Tibial artery (tissue), 4 donors: ENCODE results near the gene TRIAP1.

Experiments used
- DNase-seq, 2 donors: peaks; one replicate each; pipeline ENCODE4 v3.0.0-alpha.2; 2019
- H3K27ac ChIP-seq, 2 donors: fragments of 200-600 bp; sonication (generic) in 1 of 2; 1 replicate in 1 of 2; 2 replicates in 1 of 2; pipeline ENCODE4 v1.5.1; 2018 to 2019; ENCODE audit warnings: mild to moderate bottlenecking in 1 of 2
- H3K27me3 ChIP-seq, 2 donors: fragments of 200-600 bp; sonication (generic) in 1 of 2; one replicate each; pipeline versions ENCODE4 v1.5.1 to v1.6.0; 2016 to 2019
- H3K36me3 ChIP-seq, 3 donors: fragments of 200-600 bp; sonication (generic) in 2 of 3; one replicate each; pipeline ENCODE4 v1.5.1; 2016 to 2019; ENCODE audit warnings: mild to moderate bottlenecking in 2 of 3
- H3K4me1 ChIP-seq, 4 donors: fragments of 200-600 bp; sonication (generic) in 2 of 4; 1 replicate in 3 of 4; 2 replicates in 1 of 4; pipeline ENCODE4 v1.5.1; 2016 to 2019
- H3K4me3 ChIP-seq, 2 donors: fragments of 200-600 bp; sonication (generic) in 1 of 2; 1 replicate in 1 of 2; 2 replicates in 1 of 2; pipeline ENCODE4 v1.5.1; 2018 to 2019; ENCODE audit warnings: mild to moderate bottlenecking in 2 of 2
- H3K9me3 ChIP-seq, 3 donors: fragments of 200-600 bp; sonication (generic) in 1 of 3; one replicate each; pipeline ENCODE4 v1.5.1; 2016 to 2019
- CTCF ChIP-seq, 2 experiments: fragments of 200-600 bp in 1 of 2; fragments of 450-650 bp in 1 of 2; IDR thresholded peaks; one replicate each; pipeline ENCODE4 v1.5.1; 2017 to 2019; ENCODE audit warnings: antibody characterized with exemption in 2 of 2, mild to moderate bottlenecking in 1 of 2, moderate library complexity in 1 of 2
- intact Hi-C: fragments of 100-400 bp; cut with DNase I; formaldehyde crosslinking; loops from one replicate; pipeline ENCODE4 v1.15.0; 2023; ENCODE audit warnings: low total_unique reads

TRIAP1 gene

GRCh38 chr12:120445911-120446843 lies at the start of gene TRIAP1, which contains the start of gene GATC:
Gene TRIAP1, minus strand, starts transcription at chr12:120446384. Its CDS starts 12 bp downstream, at chr12:120446372.
Gene GATC, plus strand, starts transcription at chr12:120446444. Its CDS starts 37 bp downstream, at chr12:120446481.
- intact Hi-C loops = no loop called here
- Histone ChIP-seq H3K4me1 (peaks cover 0 to 23% (median 20%) of the 10 kb centered on the region in 4 donors), H3K27ac (peak within 1 kb of the TSS; percentile 84 to 90), H3K27me3 (no peaks in the 10 kb centered on the region), H3K36me3 (peaks cover 13 to 43% (median 20%) of the 10 kb centered on the region in 3 donors), H3K9me3 (no peaks in the 10 kb centered on the region), H3K4me3 (peak within 1 kb of the TSS; percentile 78 to 95)
- DNase-seq = peak; percentile 73 to 90
- TF ChIP-seq CTCF (IDR thresholded peaks at IDR 0.05) = no peak

- Histone ChIP-seq H3K4me1 (peaks cover 0 to 29% (median 19%) of the 10 kb centered on the region in 4 donors), H3K9me3 (no peaks in the 10 kb centered on the region), H3K36me3 (peaks cover 9 to 30% (median 12%) of the 10 kb centered on the region in 3 donors), H3K27me3 (no peaks in the 10 kb centered on the region), H3K27ac (peak overlapping the region; percentile 92 to 95), H3K4me3 (peak overlapping the region; percentile 82 to 98)
- no peak for DNase-seq
- no peak for TF ChIP-seq CTCF (IDR thresholded peaks at IDR 0.05)
- intact Hi-C loops = loop anchor here (5.0 kb wide), 1 partner anchor 42 kb away; no protein-coding TSS in a partner anchor
Measured at GRCh38 chr12:120495186-120495730, 49.1 kb upstream of the TRIAP1 start.

GRCh38 chr12:120490833-120491512 lies 44.8 kb upstream of the TRIAP1 start:
- DNase-seq = no peak
- H3K27ac ChIP-seq = no peak overlapping the region
- H3K4me1 ChIP-seq = peaks cover 0 to 9% (median 4%) of the 10 kb centered on the region in 4 donors
- H3K9me3 ChIP-seq = no peaks in the 10 kb centered on the region
- intact Hi-C loops = no loop called here
- peaks cover 0 to 22% (median 0%) of the 10 kb centered on the region in 3 donors for H3K36me3 ChIP-seq
- no peak overlapping the region for H3K4me3 ChIP-seq
- no peaks in the 10 kb centered on the region for H3K27me3 ChIP-seq
- no peak for TF ChIP-seq CTCF (IDR thresholded peaks at IDR 0.05)

- Histone ChIP-seq H3K9me3 (no peaks in the 10 kb centered on the region), H3K27ac (no peak overlapping the region), H3K4me1 (peaks cover 0 to 6% (median 3%) of the 10 kb centered on the region in 4 donors), H3K36me3 (peaks cover 0 to 22% (median 0%) of the 10 kb centered on the region in 3 donors), H3K27me3 (no peaks in the 10 kb centered on the region), H3K4me3 (no peak overlapping the region)
- intact Hi-C loops = no loop called here
- no peak for DNase-seq
- TF ChIP-seq CTCF (IDR thresholded peaks at IDR 0.05) = no peak
Measured at GRCh38 chr12:120490325-120490724, 44.1 kb upstream of the TRIAP1 start.

- intact Hi-C loops = no loop called here
- H3K27ac ChIP-seq = no peak overlapping the region
- H3K36me3 ChIP-seq = peaks cover 0 to 22% (median 0%) of the 10 kb centered on the region in 3 donors
- H3K4me3 ChIP-seq = no peak overlapping the region
- no peaks in the 10 kb centered on the region for H3K4me1 ChIP-seq
- H3K9me3 ChIP-seq = no peaks in the 10 kb centered on the region
- no peaks in the 10 kb centered on the region for H3K27me3 ChIP-seq
- no peak for TF ChIP-seq CTCF (IDR thresholded peaks at IDR 0.05)
- no peak for DNase-seq
Measured at GRCh38 chr12:120489018-120489417, 42.8 kb upstream of the TRIAP1 start.
